ENCODE measurements around the gene NKIRAS1. TPM values are rescaled to one million over a fixed set of nuclear protein-coding genes. Genes with fewer than 3 reads are reported as not detected.
A peak's percentile ranks its signal among the peaks of the same experiment; 100 is the strongest.

The NKIRAS1 gene
- total RNA-seq, 1 donor from 2014 or later: 11.1 TPM

GRCh38 chr3:23952646-23953045 lies 35.9 kb upstream of the NKIRAS1 start:
- no peaks in the 10 kb centered on the region for H3K27me3 ChIP-seq (ENCODE audit: low read depth)
- DNase-seq: no peak
- peaks cover 64% of the 10 kb centered on the region for H3K4me1 ChIP-seq
- no peaks in the 10 kb centered on the region for H3K9me3 ChIP-seq
- ATAC-seq: no peak
- intact Hi-C loops (cut with DNase I): no loop called here
- TF ChIP-seq CTCF (IDR thresholded peaks at IDR 0.05): no peak
- peaks cover 15% of the 10 kb centered on the region for H3K36me3 ChIP-seq
- no peak overlapping the region for H3K27ac ChIP-seq
- H3K4me3 ChIP-seq: no peak overlapping the region

- Histone ChIP-seq H3K36me3 (peaks cover 7% of the 10 kb centered on the region), H3K27me3 (ENCODE audit: low read depth) (no peaks in the 10 kb centered on the region), H3K9me3 (no peaks in the 10 kb centered on the region), H3K4me3 (peak overlapping the region; percentile 4), H3K27ac (no peak overlapping the region), H3K4me1 (peaks cover 77% of the 10 kb centered on the region)
- no peak for DNase-seq
- no peak for TF ChIP-seq CTCF (IDR thresholded peaks at IDR 0.05)
- intact Hi-C loops (cut with DNase I): no loop called here
- ATAC-seq: no peak
Observed at GRCh38 chr3:23950293-23950692, 33.5 kb upstream of the NKIRAS1 start.

GRCh38 chr3:23949784-23950183 lies 33.0 kb upstream of the NKIRAS1 start:
- Histone ChIP-seq H3K27ac (no peak overlapping the region), H3K4me3 (no peak overlapping the region), H3K36me3 (peaks cover 3% of the 10 kb centered on the region), H3K4me1 (peaks cover 75% of the 10 kb centered on the region), H3K27me3 (ENCODE audit: low read depth) (no peaks in the 10 kb centered on the region), H3K9me3 (no peaks in the 10 kb centered on the region)
- TF ChIP-seq CTCF (IDR thresholded peaks at IDR 0.05): no peak
- DNase-seq: no peak
- no peak for ATAC-seq
- intact Hi-C loops (cut with DNase I): no loop called here

DNA sequence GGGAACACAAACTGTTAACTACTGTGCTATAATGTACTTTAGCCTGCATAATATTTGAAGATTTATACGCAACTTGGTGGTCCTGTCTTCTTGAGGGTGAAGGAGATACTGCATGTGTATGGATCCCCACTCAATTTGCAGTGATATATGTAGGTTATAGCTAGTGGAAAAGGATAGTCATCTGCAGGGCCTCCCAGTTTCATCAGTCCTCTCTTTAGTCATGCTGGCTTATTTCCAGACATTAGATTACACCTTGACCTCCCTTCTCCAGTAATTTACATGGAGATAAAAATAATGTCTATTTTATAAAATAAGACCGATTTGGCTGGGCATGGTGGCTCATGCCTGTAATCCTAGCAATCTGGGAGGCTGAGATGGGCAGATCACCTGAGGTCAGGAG lies 32.0 kb upstream of the NKIRAS1 start:
- H3K27me3 ChIP-seq (ENCODE audit: low read depth): no peaks in the 10 kb centered on the region
- no peak overlapping the region for H3K4me3 ChIP-seq
- H3K36me3 ChIP-seq: no peaks in the 10 kb centered on the region
- DNase-seq: no peak
- no peaks in the 10 kb centered on the region for H3K9me3 ChIP-seq
- H3K4me1 ChIP-seq: peaks cover 70% of the 10 kb centered on the region
- intact Hi-C loops (cut with DNase I): no loop called here
- no peak for ATAC-seq
- TF ChIP-seq CTCF (IDR thresholded peaks at IDR 0.05): no peak
- no peak overlapping the region for H3K27ac ChIP-seq

GRCh38 chr3:23945913-23946687 lies 29.3 kb upstream of the NKIRAS1 start:
- peak; percentile 95 to 98 for ATAC-seq
- DNase-seq: peak; percentile 99
- Histone ChIP-seq H3K36me3 (no peaks in the 10 kb centered on the region), H3K27me3 (ENCODE audit: low read depth) (no peaks in the 10 kb centered on the region), H3K9me3 (no peaks in the 10 kb centered on the region), H3K4me1 (peaks cover 53% of the 10 kb centered on the region), H3K4me3 (peak overlapping the region; percentile 79), H3K27ac (peak overlapping the region; percentile 96)
- intact Hi-C loops (cut with DNase I): no loop called here
- no peak for TF ChIP-seq CTCF (IDR thresholded peaks at IDR 0.05)

All from lower lobe of right lung (tissue), 2 donors.